B cell (primary cell): Measurements from ENCODE around the gene HSD17B1. TPM values are rescaled to one million over a fixed set of nuclear protein-coding genes. Genes with fewer than 3 reads are reported as not detected.

ENCODE experiments used
- ATAC-seq: fragments of 200-7000 bp; cut with Tn5 transposase; one replicate; pipeline ENCODE4 v1.10.0; 2021; ENCODE audit warnings: low read depth, mild to moderate bottlenecking, moderate number of reproducible peaks, moderate library complexity
- CTCF ChIA-PET: fragments of 350-600 bp; sonication (Branson Sonifier 250); formaldehyde crosslinking; loops from one replicate; lab custom pipeline; 2021; ENCODE audit warnings: antibody characterized with exemption, inconsistent platforms; lab: Charles Lee
- POLR2A ChIA-PET: fragments of 350-600 bp; sonication (Branson Sonifier 250); formaldehyde crosslinking; loops from one replicate; lab custom pipeline; 2021; ENCODE audit warnings: antibody characterized with exemption; lab: Charles Lee
- DNase-seq: peaks from one replicate; pipeline ENCODE4 v3.0.0; 2013
- H2AFZ ChIP-seq: 2 replicates; pipeline ENCODE4 v1.6.1; 2012; ENCODE audit warnings: mild to moderate bottlenecking, low read depth, low read length; ENCODE audit not compliant: insufficient read depth, poor library complexity, severe bottlenecking
- H3K27ac ChIP-seq, 2 donors: 1 replicate in 1 of 2; 2 replicates in 1 of 2; pipeline ENCODE4 v1.5.1; 2012 to 2013; ENCODE audit warnings: low read length in 2 of 2, mild to moderate bottlenecking in 2 of 2, moderate library complexity in 1 of 2
- H3K27me3 ChIP-seq, 4 experiments: fragments of 200-600 bp in 1 of 4; sonication (generic) in 1 of 4; replicated peaks in 1 of 4; 1 replicate in 2 of 4; 2 replicates in 2 of 4; pipeline versions ENCODE4 v1.6.1 to v1.7.0; 2013 to 2016; ENCODE audit warnings: low read length in 3 of 4, mild to moderate bottlenecking in 2 of 4, mixed read lengths in 1 of 4, moderate library complexity in 1 of 4; ENCODE audit not compliant: insufficient read depth in 4 of 4, control insufficient read depth in 3 of 4; ENCODE audit errors: control extremely low read depth in 1 of 4
- H3K36me3 ChIP-seq, 2 experiments: replicated peaks in 1 of 2; 1 replicate in 1 of 2; 2 replicates in 1 of 2; pipeline versions ENCODE4 v1.6.1 to v1.7.1; 2013; ENCODE audit warnings: low read length in 1 of 2; ENCODE audit not compliant: insufficient read depth in 2 of 2, control insufficient read depth in 1 of 2; ENCODE audit errors: control extremely low read depth in 1 of 2, extremely low read depth in 1 of 2
- H3K4me1 ChIP-seq, 2 donors: fragments of 200-600 bp in 1 of 2; sonication (generic) in 1 of 2; 1 replicate in 1 of 2; 2 replicates in 1 of 2; pipeline versions ENCODE4 v1.5.1 to v1.6.1; 2013 to 2017; ENCODE audit warnings: low read length in 2 of 2; ENCODE audit not compliant: control insufficient read depth in 2 of 2, insufficient read depth in 2 of 2
- H3K4me2 ChIP-seq: replicated peaks from 2 replicates; pipeline ENCODE3; 2012; ENCODE audit warnings: mild to moderate bottlenecking, low read depth, low read length; ENCODE audit not compliant: poor library complexity, severe bottlenecking
- H3K4me3 ChIP-seq, 5 experiments: fragments of 200-600 bp in 1 of 5; sonication (generic) in 1 of 5; 1 replicate in 3 of 5; 2 replicates in 2 of 5; pipeline versions ENCODE4 v1.5.1 to v1.7.0; 2011 to 2016; ENCODE audit warnings: low read length in 4 of 5, mild to moderate bottlenecking in 4 of 5, low read depth in 2 of 5, control low read depth in 1 of 5, moderate library complexity in 1 of 5; ENCODE audit not compliant: insufficient read depth in 1 of 5; ENCODE audit errors: control extremely low read depth in 1 of 5, extremely low read depth in 1 of 5
- H3K79me2 ChIP-seq: fragments of 200-600 bp; sonication (generic); one replicate; pipeline ENCODE4 v1.6.0; 2016; ENCODE audit warnings: low read length; ENCODE audit not compliant: control insufficient read depth, insufficient read depth
- H3K9ac ChIP-seq: fragments of 200-600 bp; sonication (generic); 2 replicates; pipeline ENCODE4 v1.6.1; 2017; ENCODE audit warnings: mild to moderate bottlenecking, low read length, moderate library complexity
- H3K9me3 ChIP-seq, 3 donors: one replicate each; pipeline versions ENCODE4 v1.6.1 to v1.7.1; 2013; ENCODE audit warnings: low read length in 2 of 3; ENCODE audit not compliant: control insufficient read depth in 2 of 3, insufficient read depth in 1 of 3; ENCODE audit errors: control extremely low read depth in 1 of 3
- H4K20me1 ChIP-seq: 2 replicates; pipeline ENCODE4 v1.6.0; 2012; ENCODE audit warnings: mild to moderate bottlenecking, low read length; ENCODE audit not compliant: insufficient read depth, control insufficient read depth, poor library complexity, severe bottlenecking
- H3K27ac Mint-ChIP-seq: one replicate; pipeline ENCODE4 v1.8.0; 2021; ENCODE audit warnings: mixed read lengths
- H3K27me3 Mint-ChIP-seq: one replicate; pipeline ENCODE4 v1.8.0; 2021; ENCODE audit warnings: mixed read lengths
- H3K4me1 Mint-ChIP-seq: one replicate; pipeline ENCODE4 v1.8.0; 2021; ENCODE audit warnings: mixed read lengths
- H3K4me3 Mint-ChIP-seq: one replicate; pipeline ENCODE4 v1.8.0; 2021; ENCODE audit warnings: mixed read lengths
- H3K9me3 Mint-ChIP-seq: one replicate; pipeline ENCODE4 v1.8.0; 2022; ENCODE audit warnings: mixed read lengths; ENCODE audit not compliant: insufficient read depth
- CTCF ChIP-seq: fragments of 200-600 bp; IDR thresholded peaks from one replicate; pipeline ENCODE4 v1.8.0; 2022; ENCODE audit warnings: antibody characterized with exemption, mild to moderate bottlenecking
- EZH2 ChIP-seq: IDR thresholded peaks from 2 replicates; pipeline ENCODE4 v1.6.1; 2012; ENCODE audit warnings: borderline replicate concordance, low read depth, mild to moderate bottlenecking, moderate library complexity, low read length; ENCODE audit not compliant: insufficient read depth, poor library complexity, severe bottlenecking
- WGBS: methylation state at CpG from one replicate; pipeline ENCODE4 v1.1.5; 2013; ENCODE audit warnings: missing lambda C conversion rate; ENCODE audit not compliant: insufficient coverage; 5-methylcytosine and 5-hydroxymethylcytosine counted together
- intact Hi-C: fragments of 100-400 bp; cut with micrococcal nuclease; formaldehyde crosslinking; loops from one replicate; pipeline ENCODE4 v1.10.0; 2022
- polyA plus RNA-seq: library from polyadenylated mRNA; depleted of rRNA; stranded (reverse); fragments of >200 nt; gene quantifications from 2 replicates; pipeline ENCODE4 v1.2.3, GENCODE V29; 2012
- total RNA-seq, 2 donors: library from RNA; stranded (reverse); fragments of 120-200 nt in 1 of 2; gene quantifications; 1 replicate in 1 of 2; 2 replicates in 1 of 2; pipeline versions ENCODE4 v1.2.3 to v1.2.4, GENCODE V29; 2013 to 2022

HSD17B1 gene
- total and polyA plus RNA-seq, 2 donors (not counting 1 experiment from before 2014, with no cell fraction given), result 1.3 to 3.3 TPM

GRCh38 chr17:42553161-42553818 lies 567 bp downstream of the HSD17B1 start:
- intact Hi-C loops, result loop anchor here (5.0 kb wide), 1 partner anchor 269 kb away; the partner anchor contains the start of gene BECN1
- no peak for TF ChIP-seq CTCF
- no peak for TF ChIP-seq EZH2
- Histone ChIP-seq H3K27me3 (no peaks in the 10 kb centered on the region), H3K9me3 (no peaks in the 10 kb centered on the region), H3K27ac (no peak overlapping the region), H3K36me3 (no peaks in the 10 kb centered on the region), H3K4me3 (no peak overlapping the region), H3K79me2 (peaks cover 17% of the 10 kb centered on the region), H3K4me1 (peaks cover 20 to 36% of the 10 kb centered on the region in 2 donors), H3K4me2 (peak overlapping the region; percentile 97), H3K9ac (no peak overlapping the region), H4K20me1 (peaks cover 6% of the 10 kb centered on the region), H2AFZ (no peak overlapping the region)
- peaks cover 28% of the 10 kb centered on the region for H3K4me1 Mint-ChIP-seq
- H3K27me3 Mint-ChIP-seq, result no peaks in the 10 kb centered on the region
- ChIA-PET POLR2A (interaction anchor here (1.8 kb wide), 1 partner anchor 165 kb away, joined by 3 read pairs; the partner anchor contains the start of gene STAT3), CTCF (interaction anchor here (2.7 kb wide), 1 partner anchor 25 kb away, joined by 17 read pairs; the partner anchor contains the start of gene PSMC3IP)
- H3K27ac Mint-ChIP-seq, result peak overlapping the region; percentile 98
- peak overlapping the region; percentile 96 for H3K4me3 Mint-ChIP-seq
- 95% methylated on average over 44 of the region's 45 CpGs for WGBS
- ATAC-seq, result no peak
- no peak for DNase-seq
- no peaks in the 10 kb centered on the region for H3K9me3 Mint-ChIP-seq

- peak overlapping the region; percentile 88 for H3K9ac ChIP-seq
- Mint-ChIP-seq H3K4me3 (peak overlapping the region; percentile 96), H3K27ac (peak overlapping the region; percentile 98), H3K9me3 (no peaks in the 10 kb centered on the region), H3K4me1 (peaks cover 25% of the 10 kb centered on the region), H3K27me3 (no peaks in the 10 kb centered on the region)
- intact Hi-C loops, result loop anchor here (1.0 to 5.0 kb wide), 4 partner anchors 8 to 268 kb away; partner anchors contain the start of genes BECN1, COASY, NAGLU and PSMC3IP
- peaks cover 18 to 32% of the 10 kb centered on the region in 2 donors for H3K4me1 ChIP-seq
- ATAC-seq (no peak), DNase-seq (no peak)
- no peak for TF ChIP-seq CTCF
- no peak for TF ChIP-seq EZH2
- peak overlapping the region in 4 of 5 experiments; percentile 89 to 99 (median 94) for H3K4me3 ChIP-seq
- CTCF ChIA-PET, result interaction anchor here (0.6 to 2.7 kb wide), 6 partner anchors 13 to 431 kb away, joined by 3 to 17 read pairs (median 4); partner anchors contain the start of genes MLX, NAGLU and PSMC3IP
- H3K27ac ChIP-seq, result peak overlapping the region; percentile 88 to 96
- H3K4me2 ChIP-seq, result peak overlapping the region; percentile 97
- no peaks in the 10 kb centered on the region for H3K27me3 ChIP-seq
- WGBS, result 63% methylated on average over 16 of the region's 16 CpGs
- H3K36me3 ChIP-seq, result no peaks in the 10 kb centered on the region
- peaks cover 6% of the 10 kb centered on the region for H4K20me1 ChIP-seq
- H3K9me3 ChIP-seq, result no peaks in the 10 kb centered on the region
- POLR2A ChIA-PET, result interaction anchor here (0.8 to 1.8 kb wide), 7 partner anchors 9 to 165 kb away, joined by 3 to 18 read pairs (median 6); partner anchors contain the start of genes COASY, MLX, NAGLU and PSMC3IP
- H2AFZ ChIP-seq, result peak overlapping the region; percentile 84
- peaks cover 17% of the 10 kb centered on the region for H3K79me2 ChIP-seq
Observed at GRCh38 chr17:42553866-42554249, 1.1 kb downstream of the HSD17B1 start.
